Neural crest cell (in vitro differentiated cells): ENCODE data around the gene ITFG1. TPM values are rescaled to one million over a fixed set of nuclear protein-coding genes. Genes with fewer than 3 reads are reported as not detected.

ENCODE experiments used
- DNase-seq: peaks from one replicate; pipeline ENCODE4 v3.0.0; 2021; ENCODE audit warnings: low read depth, mixed read lengths, low spot score
- H3K27ac Mint-ChIP-seq: one replicate; pipeline ENCODE4 v1.8.0; 2021; ENCODE audit warnings: mild to moderate bottlenecking, mixed read lengths; ENCODE audit not compliant: unreplicated experiment
- H3K27me3 Mint-ChIP-seq: 2 replicates; pipeline ENCODE4 v1.8.0; 2021; ENCODE audit warnings: low read depth, mild to moderate bottlenecking, mixed read lengths
- H3K36me3 Mint-ChIP-seq: 2 replicates; pipeline ENCODE4 v1.8.0; 2021; ENCODE audit warnings: low read depth, mild to moderate bottlenecking, mixed read lengths
- H3K4me1 Mint-ChIP-seq: 2 replicates; pipeline ENCODE4 v1.8.0; 2021; ENCODE audit warnings: mixed read lengths
- H3K4me3 Mint-ChIP-seq: one replicate; pipeline ENCODE4 v1.8.0; 2021; ENCODE audit warnings: mild to moderate bottlenecking, mixed read lengths
- H3K9me3 Mint-ChIP-seq: 2 replicates; pipeline ENCODE4 v1.8.0; 2021; ENCODE audit warnings: mixed read lengths
- CTCF ChIP-seq: fragments of 200-600 bp; sonication (generic); conservative IDR thresholded peaks from 2 replicates; pipeline ENCODE4 v1.5.0; 2021; ENCODE audit warnings: antibody characterized with exemption, mild to moderate bottlenecking
- total RNA-seq: library from RNA; stranded (reverse); gene quantifications from 2 replicates; pipeline ENCODE4 v1.2.1, GENCODE V29; 2021

The ITFG1 gene
- total RNA-seq, 1 donor from 2014 or later: 30.9 TPM

- Mint-ChIP-seq H3K36me3 (peaks cover 7% of the 10 kb centered on the region), H3K27ac (no peak overlapping the region), H3K4me1 (peaks cover 26% of the 10 kb centered on the region), H3K9me3 (peaks cover 3% of the 10 kb centered on the region), H3K4me3 (no peak overlapping the region), H3K27me3 (no peaks in the 10 kb centered on the region)
- DNase-seq: no peak
- no peak for TF ChIP-seq CTCF
Measured at GRCh38 chr16:47316442-47317015, 144.3 kb downstream of the ITFG1 start.

DNA sequence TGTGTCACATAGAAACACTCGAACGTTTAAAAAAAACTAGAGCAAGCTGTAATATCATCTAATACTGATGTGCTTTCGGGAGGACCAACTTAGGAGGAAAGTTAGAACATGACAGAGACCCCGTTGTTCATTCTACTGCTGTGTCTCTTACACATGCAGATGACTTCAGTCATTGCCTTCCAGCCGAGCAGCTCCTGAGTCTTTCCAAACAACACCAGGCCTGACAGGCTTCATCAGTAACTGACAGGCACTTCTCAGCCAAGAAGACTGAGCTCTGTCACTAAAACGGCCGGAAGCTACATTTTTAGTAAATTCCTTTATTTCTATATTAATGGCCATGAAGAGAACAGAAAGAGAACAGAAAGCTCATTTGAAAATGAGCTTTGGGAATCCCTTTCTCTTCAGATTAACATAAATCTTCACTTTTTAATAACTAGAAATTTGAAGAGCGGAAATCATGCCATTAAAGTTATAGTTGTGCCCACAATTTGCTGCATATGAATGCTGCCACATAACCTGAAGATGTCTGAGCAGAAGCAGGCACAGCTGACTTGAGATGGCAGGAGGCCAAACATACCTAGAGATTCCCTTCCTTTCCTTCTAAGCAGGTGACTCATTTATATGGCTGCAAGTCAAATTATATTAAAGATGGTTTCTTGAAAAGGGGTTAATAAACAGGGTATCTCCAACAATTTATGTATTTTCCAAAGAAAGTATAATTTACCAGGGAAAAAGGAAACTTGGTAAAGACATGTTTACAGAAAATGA lies 148.9 kb downstream of the ITFG1 start:
- Mint-ChIP-seq H3K36me3 (peaks cover 2% of the 10 kb centered on the region), H3K4me3 (no peak overlapping the region), H3K9me3 (no peaks in the 10 kb centered on the region), H3K27ac (no peak overlapping the region), H3K27me3 (no peaks in the 10 kb centered on the region), H3K4me1 (peaks cover 22% of the 10 kb centered on the region)
- DNase-seq: no peak
- no peak for TF ChIP-seq CTCF

GRCh38 chr16:47310792-47311211 lies 150.1 kb downstream of the ITFG1 start:
- Mint-ChIP-seq H3K4me1 (peaks cover 13% of the 10 kb centered on the region), H3K4me3 (no peak overlapping the region), H3K27me3 (no peaks in the 10 kb centered on the region), H3K9me3 (no peaks in the 10 kb centered on the region), H3K36me3 (peaks cover 2% of the 10 kb centered on the region), H3K27ac (no peak overlapping the region)
- no peak for DNase-seq
- TF ChIP-seq CTCF: no peak

GRCh38 chr16:47309581-47310312 lies 151.1 kb downstream of the ITFG1 start:
- Mint-ChIP-seq H3K27ac (no peak overlapping the region), H3K36me3 (peaks cover 2% of the 10 kb centered on the region), H3K27me3 (no peaks in the 10 kb centered on the region), H3K4me3 (no peak overlapping the region), H3K4me1 (peaks cover 13% of the 10 kb centered on the region), H3K9me3 (no peaks in the 10 kb centered on the region)
- no peak for DNase-seq
- TF ChIP-seq CTCF: no peak

- DNase-seq: no peak
- no peak overlapping the region for H3K4me3 Mint-ChIP-seq
- H3K36me3 Mint-ChIP-seq: peaks cover 2% of the 10 kb centered on the region
- H3K27ac Mint-ChIP-seq: no peak overlapping the region
- H3K27me3 Mint-ChIP-seq: no peaks in the 10 kb centered on the region
- H3K4me1 Mint-ChIP-seq: peaks cover 13% of the 10 kb centered on the region
- no peak for TF ChIP-seq CTCF
- H3K9me3 Mint-ChIP-seq: no peaks in the 10 kb centered on the region
Measured at GRCh38 chr16:47308601-47309000, 152.3 kb downstream of the ITFG1 start.
